Measurements from ENCODE around the gene ZFP36.

Gene ZFP36

GRCh38 chr19:39382991-39383828 lies 23.4 kb upstream of the ZFP36 start:
- no peak for DNase-seq

GRCh38 chr19:39384839-39385568 lies 21.6 kb upstream of the ZFP36 start:
- DNase-seq, result no peak

GRCh38 chr19:39385629-39386411 lies 20.8 kb upstream of the ZFP36 start:
- no peak for DNase-seq

- DNase-seq, result no peak
Measured at GRCh38 chr19:39386557-39386956, 20.1 kb upstream of the ZFP36 start.

- no peak for DNase-seq
Measured at GRCh38 chr19:39388657-39389056, 18.0 kb upstream of the ZFP36 start.

GRCh38 chr19:39389631-39390414 lies 16.8 kb upstream of the ZFP36 start:
- no peak for DNase-seq

- no peak for DNase-seq
Measured at GRCh38 chr19:39390451-39390750, 16.2 kb upstream of the ZFP36 start.

GRCh38 chr19:39390751-39391437 lies 15.8 kb upstream of the ZFP36 start, which contains the start of the genes MED29 and PAF1:
Gene MED29 (plus strand): TSS chr19:39391378. CDS start chr19:39391423, 45 bp downstream.
Gene PAF1 (minus strand): TSS chr19:39391106. CDS start chr19:39390864, 242 bp downstream.
- peak; percentile 75 to 99 (median 97) for DNase-seq

- DNase-seq, result peak in 52 of 56 donors; percentile 22 to 87 (median 58)
Measured at GRCh38 chr19:39397360-39398296, 9.0 kb upstream of the ZFP36 start.

GRCh38 chr19:39398297-39398864 lies 8.3 kb upstream of the ZFP36 start:
- DNase-seq, result peak in 19 of 56 donors; percentile 10 to 56 (median 30)

- no peak for DNase-seq
Measured at GRCh38 chr19:39399668-39400050, 7.0 kb upstream of the ZFP36 start.

- DNase-seq, result no peak
Measured at GRCh38 chr19:39400061-39400460, 6.6 kb upstream of the ZFP36 start.

- DNase-seq, result no peak
Measured at GRCh38 chr19:39401070-39401548, 5.5 kb upstream of the ZFP36 start.

- DNase-seq, result peak in 10 of 56 donors; percentile 11 to 58 (median 25)
Measured at GRCh38 chr19:39401549-39402345, 4.9 kb upstream of the ZFP36 start.

GRCh38 chr19:39402346-39403300 lies 4.0 kb upstream of the ZFP36 start:
- DNase-seq, result peak in 47 of 56 donors; percentile 28 to 89 (median 58)
